ENCODE results near the gene ITCH.

The ITCH gene

DNA sequence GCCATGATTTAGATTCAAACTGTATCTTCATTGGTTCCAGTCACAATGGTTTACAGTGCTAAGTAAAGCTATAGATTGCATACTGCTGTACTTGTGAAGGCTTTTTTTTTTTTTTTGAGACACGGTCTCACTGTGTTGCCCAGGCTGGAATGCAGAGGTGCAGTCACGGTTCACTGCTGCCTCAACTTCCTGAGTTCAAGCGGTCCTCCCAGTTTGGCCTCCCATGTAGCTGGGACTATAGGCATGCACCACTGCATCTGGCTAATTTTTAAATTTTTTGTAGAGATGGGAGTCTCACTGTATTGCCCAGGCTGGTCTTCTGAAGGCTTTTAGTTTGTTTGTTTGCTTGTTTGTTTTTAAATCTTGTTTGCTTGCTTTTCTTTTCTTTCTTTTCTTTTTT is 24.9 kb downstream of the ITCH start:
- no peak overlapping the region for H3K4ac ChIP-seq (ENCODE audit: low read depth, low read length)
- H3K79me2 ChIP-seq (ENCODE audit: control insufficient read depth, insufficient read depth, low read length, poor library complexity) = peaks cover under 1% of the 10 kb centered on the region
- no CpG with 5 or more reads among the region's 3 CpGs for WGBS (ENCODE audit: extremely low coverage, insufficient coverage, insufficient read length)
- no peaks in the 10 kb centered on the region for H3K9me3 ChIP-seq (ENCODE audit: insufficient read depth, low read depth, low read length)
- no peak overlapping the region for H2BK5ac ChIP-seq (ENCODE audit: low read depth, low read length, poor library complexity)
- no peak overlapping the region for H3K14ac ChIP-seq (ENCODE audit: low read length)
- H3K4me2 ChIP-seq (ENCODE audit: low read length) = no peak overlapping the region
- H2BK120ac ChIP-seq (ENCODE audit: insufficient read depth, low read length, poor library complexity) = no peak overlapping the region
- H3K23ac ChIP-seq (ENCODE audit: low read length) = no peak overlapping the region
- no peak overlapping the region for H2AK5ac ChIP-seq (ENCODE audit: low read length)
- H4K8ac ChIP-seq (ENCODE audit: low read depth, low read length) = no peak overlapping the region
- no peaks in the 10 kb centered on the region for H3K27me3 ChIP-seq (ENCODE audit: insufficient read depth, low read length)
- no peak overlapping the region for H4K91ac ChIP-seq (ENCODE audit: low read depth, low read length)
- no peak overlapping the region for H2BK12ac ChIP-seq (ENCODE audit: low read length)
- H3K4me1 ChIP-seq (ENCODE audit: control insufficient read depth in 1 of 2, insufficient read depth in 2 of 2, low read length in 2 of 2) = peaks cover 0 to 5% of the 10 kb centered on the region in 2 experiments
- H3K27ac ChIP-seq (ENCODE audit: low read depth, low read length) = no peak overlapping the region
- no peak overlapping the region for H2AFZ ChIP-seq (ENCODE audit: insufficient read depth, low read length, poor library complexity)
- no peak overlapping the region for H3K9ac ChIP-seq (ENCODE audit: low read length)
- H3K18ac ChIP-seq (ENCODE audit: low read length) = no peak overlapping the region
- H4K12ac ChIP-seq (ENCODE audit: low read depth, low read length) = no peak overlapping the region
- H3K4me3 ChIP-seq (ENCODE audit: low read depth, low read length) = no peak overlapping the region
- H3K79me1 ChIP-seq (ENCODE audit: low read length) = no peaks in the 10 kb centered on the region
- DNase-seq = no peak
- H3K36me3 ChIP-seq (ENCODE audit: control insufficient read depth in 1 of 2, insufficient read depth in 2 of 2, low read length in 2 of 2) = peaks cover 9 to 17% of the 10 kb centered on the region in 2 experiments

DNA sequence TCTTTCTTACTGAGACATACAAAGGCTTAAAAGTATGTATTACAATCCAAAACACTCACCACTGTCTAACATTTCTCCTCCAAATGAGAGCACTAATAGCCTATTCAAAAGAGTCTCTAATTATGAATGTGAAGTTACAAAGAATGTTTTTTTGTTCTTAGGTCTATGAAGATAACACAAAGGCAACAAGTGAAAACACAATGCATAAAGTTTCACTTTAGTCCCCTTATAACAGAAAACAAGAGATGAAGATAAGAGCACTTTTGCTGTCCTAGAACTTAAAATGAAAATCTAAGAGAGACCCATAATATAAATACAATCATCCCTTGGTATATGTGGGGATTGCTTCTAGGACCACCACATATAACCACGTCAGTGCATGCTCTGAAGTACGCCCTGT is 25.6 kb downstream of the ITCH start:
- Histone ChIP-seq H4K91ac (ENCODE audit: low read depth, low read length) (no peak overlapping the region), H3K79me1 (ENCODE audit: low read length) (no peaks in the 10 kb centered on the region), H3K18ac (ENCODE audit: low read length) (no peak overlapping the region), H3K9me3 (ENCODE audit: insufficient read depth, low read depth, low read length) (no peaks in the 10 kb centered on the region), H2BK5ac (ENCODE audit: low read depth, low read length, poor library complexity) (no peak overlapping the region), H3K4me3 (ENCODE audit: low read depth, low read length) (no peak overlapping the region), H2BK12ac (ENCODE audit: low read length) (no peak overlapping the region), H3K23ac (ENCODE audit: low read length) (no peak overlapping the region), H3K4me1 (ENCODE audit: control insufficient read depth in 1 of 2, insufficient read depth in 2 of 2, low read length in 2 of 2) (peaks cover 0 to 5% of the 10 kb centered on the region in 2 experiments), H3K36me3 (ENCODE audit: control insufficient read depth in 1 of 2, insufficient read depth in 2 of 2, low read length in 2 of 2) (peaks cover 9 to 19% of the 10 kb centered on the region in 2 experiments), H3K27me3 (ENCODE audit: insufficient read depth, low read length) (no peaks in the 10 kb centered on the region), H2AFZ (ENCODE audit: insufficient read depth, low read length, poor library complexity) (no peak overlapping the region), H3K79me2 (ENCODE audit: control insufficient read depth, insufficient read depth, low read length, poor library complexity) (no peaks in the 10 kb centered on the region), H4K12ac (ENCODE audit: low read depth, low read length) (no peak overlapping the region), H4K8ac (ENCODE audit: low read depth, low read length) (no peak overlapping the region), H3K27ac (ENCODE audit: low read depth, low read length) (no peak overlapping the region), H3K4me2 (ENCODE audit: low read length) (no peak overlapping the region), H2BK120ac (ENCODE audit: insufficient read depth, low read length, poor library complexity) (no peak overlapping the region), H3K4ac (ENCODE audit: low read depth, low read length) (no peak overlapping the region), H3K14ac (ENCODE audit: low read length) (no peak overlapping the region), H3K9ac (ENCODE audit: low read length) (no peak overlapping the region), H2AK5ac (ENCODE audit: low read length) (no peak overlapping the region)
- no CpG with 5 or more reads among the region's 2 CpGs for WGBS (ENCODE audit: extremely low coverage, insufficient coverage, insufficient read length)
- no peak for DNase-seq

DNA sequence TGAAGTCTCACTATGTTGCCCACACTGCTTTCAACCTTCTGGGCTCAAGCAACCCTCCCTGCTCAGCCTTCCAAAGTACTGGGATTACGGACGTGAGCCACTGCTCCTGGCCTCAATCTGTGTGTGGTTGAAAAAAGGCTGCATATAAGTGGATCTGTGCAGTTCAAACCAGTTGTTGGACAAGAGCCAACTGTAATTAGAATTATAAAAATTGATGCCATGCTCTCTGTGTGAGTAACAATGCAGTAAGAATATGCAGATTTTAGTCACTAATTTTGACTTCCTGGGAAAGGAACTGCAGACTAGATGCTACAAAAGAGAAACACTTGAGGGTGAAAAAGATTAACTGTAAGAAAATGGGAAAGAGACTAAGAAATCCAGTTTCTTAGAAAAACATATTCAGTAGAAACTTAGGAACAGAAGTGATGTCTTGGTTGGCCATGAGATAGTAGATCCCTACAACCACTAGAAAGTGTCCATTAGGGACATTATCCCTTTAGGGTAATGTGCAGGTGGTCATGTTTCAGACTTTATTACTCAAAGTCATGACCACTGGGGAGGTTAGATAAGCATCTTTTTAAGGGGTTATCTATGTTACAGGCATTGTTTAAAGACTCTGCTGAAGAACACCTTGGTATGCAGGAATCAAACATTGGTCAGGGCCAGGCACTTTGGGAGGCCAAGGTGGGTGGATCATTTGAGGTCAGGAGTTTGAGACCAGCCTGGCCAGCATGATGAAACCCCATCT is 26.3 kb downstream of the ITCH start:
- Histone ChIP-seq H4K91ac (ENCODE audit: low read depth, low read length) (no peak overlapping the region), H2BK5ac (ENCODE audit: low read depth, low read length, poor library complexity) (no peak overlapping the region), H4K12ac (ENCODE audit: low read depth, low read length) (no peak overlapping the region), H3K4ac (ENCODE audit: low read depth, low read length) (no peak overlapping the region), H3K18ac (ENCODE audit: low read length) (peak overlapping the region; percentile 22), H3K36me3 (ENCODE audit: control insufficient read depth in 1 of 2, insufficient read depth in 2 of 2, low read length in 2 of 2) (peaks cover 14 to 18% of the 10 kb centered on the region in 2 experiments), H2AK5ac (ENCODE audit: low read length) (no peak overlapping the region), H3K4me2 (ENCODE audit: low read length) (no peak overlapping the region), H4K8ac (ENCODE audit: low read depth, low read length) (no peak overlapping the region), H3K27me3 (ENCODE audit: insufficient read depth, low read length) (no peaks in the 10 kb centered on the region), H2BK120ac (ENCODE audit: insufficient read depth, low read length, poor library complexity) (no peak overlapping the region), H3K4me1 (ENCODE audit: control insufficient read depth in 1 of 2, insufficient read depth in 2 of 2, low read length in 2 of 2) (peaks cover 0 to 5% of the 10 kb centered on the region in 2 experiments), H3K79me2 (ENCODE audit: control insufficient read depth, insufficient read depth, low read length, poor library complexity) (no peaks in the 10 kb centered on the region), H3K9ac (ENCODE audit: low read length) (no peak overlapping the region), H3K9me3 (ENCODE audit: insufficient read depth, low read depth, low read length) (no peaks in the 10 kb centered on the region), H2AFZ (ENCODE audit: insufficient read depth, low read length, poor library complexity) (no peak overlapping the region), H2BK12ac (ENCODE audit: low read length) (no peak overlapping the region), H3K79me1 (ENCODE audit: low read length) (no peaks in the 10 kb centered on the region), H3K4me3 (ENCODE audit: low read depth, low read length) (no peak overlapping the region), H3K27ac (ENCODE audit: low read depth, low read length) (no peak overlapping the region), H3K14ac (ENCODE audit: low read length) (no peak overlapping the region), H3K23ac (ENCODE audit: low read length) (no peak overlapping the region)
- DNase-seq = no peak
- whole genome bisulfite sequencing (ENCODE audit: extremely low coverage, insufficient coverage, insufficient read length) = no CpG with 5 or more reads among the region's 2 CpGs

DNA sequence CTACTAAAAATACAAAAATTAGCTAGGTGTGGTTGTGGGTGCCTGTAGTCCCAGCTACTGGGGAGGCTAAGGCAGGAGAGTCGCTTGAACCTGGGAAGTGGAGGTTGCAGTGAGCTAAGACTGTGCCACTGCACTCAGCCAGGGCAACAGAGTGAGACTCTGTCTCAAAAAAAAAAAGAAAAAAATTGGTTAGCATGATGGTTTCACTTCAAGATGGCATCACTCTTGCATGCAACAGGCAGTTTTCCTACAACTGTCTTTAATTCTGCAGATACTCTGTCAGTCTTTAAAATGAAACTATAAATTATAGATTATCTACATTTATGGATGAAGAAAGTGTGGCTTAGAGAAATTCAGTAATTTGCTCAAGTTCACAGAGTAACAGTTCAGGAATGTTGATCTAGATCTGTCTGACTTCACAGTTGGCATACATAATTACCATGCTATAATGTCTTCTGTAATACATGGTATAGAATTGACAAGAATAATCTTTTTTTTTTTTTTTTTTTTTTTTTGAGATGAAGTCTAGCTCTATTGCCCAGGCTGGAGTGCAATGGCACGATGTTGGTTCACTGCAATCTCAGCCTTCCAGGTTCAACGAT is 27.0 kb downstream of the ITCH start:
- Histone ChIP-seq H2AFZ (ENCODE audit: insufficient read depth, low read length, poor library complexity) (no peak overlapping the region), H3K27ac (ENCODE audit: low read depth, low read length) (no peak overlapping the region), H4K8ac (ENCODE audit: low read depth, low read length) (no peak overlapping the region)

More for the DNA sequence above, 27.0 kb downstream of the ITCH start:
- H3K27me3 ChIP-seq (ENCODE audit: insufficient read depth, low read length) = no peaks in the 10 kb centered on the region
- H3K18ac ChIP-seq (ENCODE audit: low read length) = peak overlapping the region; percentile 65
- no peak overlapping the region for H3K4ac ChIP-seq (ENCODE audit: low read depth, low read length)
- H3K79me1 ChIP-seq (ENCODE audit: low read length) = no peaks in the 10 kb centered on the region
- no peaks in the 10 kb centered on the region for H3K9me3 ChIP-seq (ENCODE audit: insufficient read depth, low read depth, low read length)
- DNase-seq = peak in 1 of 2 donors; percentile 49
- no peak overlapping the region for H2BK5ac ChIP-seq (ENCODE audit: low read depth, low read length, poor library complexity)
- no peak overlapping the region for H4K91ac ChIP-seq (ENCODE audit: low read depth, low read length)
- no peak overlapping the region for H3K23ac ChIP-seq (ENCODE audit: low read length)
- no peak overlapping the region for H2BK12ac ChIP-seq (ENCODE audit: low read length)
- H3K36me3 ChIP-seq (ENCODE audit: control insufficient read depth in 1 of 2, insufficient read depth in 2 of 2, low read length in 2 of 2) = peaks cover 18 to 19% of the 10 kb centered on the region in 2 experiments
- H4K12ac ChIP-seq (ENCODE audit: low read depth, low read length) = no peak overlapping the region
- H2BK120ac ChIP-seq (ENCODE audit: insufficient read depth, low read length, poor library complexity) = no peak overlapping the region
- H3K4me1 ChIP-seq (ENCODE audit: control insufficient read depth in 1 of 2, insufficient read depth in 2 of 2, low read length in 2 of 2) = peaks cover 0 to 5% of the 10 kb centered on the region in 2 experiments
- H3K14ac ChIP-seq (ENCODE audit: low read length) = no peak overlapping the region
- no peaks in the 10 kb centered on the region for H3K79me2 ChIP-seq (ENCODE audit: control insufficient read depth, insufficient read depth, low read length, poor library complexity)
- H3K4me2 ChIP-seq (ENCODE audit: low read length) = no peak overlapping the region
- H2AK5ac ChIP-seq (ENCODE audit: low read length) = no peak overlapping the region
- no peak overlapping the region for H3K4me3 ChIP-seq (ENCODE audit: low read depth, low read length)
- H3K9ac ChIP-seq (ENCODE audit: low read length) = no peak overlapping the region
- no CpG with 5 or more reads among the region's 3 CpGs for WGBS (ENCODE audit: extremely low coverage, insufficient coverage, insufficient read length)
